HL-60 (cell line): ENCODE results near the gene SH3RF2.

Experiments used
- CTCF ChIP-seq: IDR thresholded peaks from one replicate; pipeline ENCODE4 v1.5.1; 2011; ENCODE audit warnings: low read length, control low read depth, inconsistent platforms; ENCODE audit not compliant: insufficient read depth
- POLR2AphosphoS5 ChIP-seq: IDR thresholded peaks from 2 replicates; pipeline ENCODE4 v1.6.1; 2012; ENCODE audit warnings: low read depth
- TF ChIP-seq, protein P1 (sequence below): IDR thresholded peaks from 2 replicates; pipeline ENCODE4 v1.6.1; 2012; ENCODE audit warnings: low read depth; ENCODE audit not compliant: insufficient replicate concordance

GRCh38 chr5:145968970-145969713, 32.8 kb downstream of the SH3RF2 start:
- no peak for TF ChIP-seq CTCF
- TF ChIP-seq POLR2AphosphoS5, result no peak
- TF ChIP-seq, protein P1, sequence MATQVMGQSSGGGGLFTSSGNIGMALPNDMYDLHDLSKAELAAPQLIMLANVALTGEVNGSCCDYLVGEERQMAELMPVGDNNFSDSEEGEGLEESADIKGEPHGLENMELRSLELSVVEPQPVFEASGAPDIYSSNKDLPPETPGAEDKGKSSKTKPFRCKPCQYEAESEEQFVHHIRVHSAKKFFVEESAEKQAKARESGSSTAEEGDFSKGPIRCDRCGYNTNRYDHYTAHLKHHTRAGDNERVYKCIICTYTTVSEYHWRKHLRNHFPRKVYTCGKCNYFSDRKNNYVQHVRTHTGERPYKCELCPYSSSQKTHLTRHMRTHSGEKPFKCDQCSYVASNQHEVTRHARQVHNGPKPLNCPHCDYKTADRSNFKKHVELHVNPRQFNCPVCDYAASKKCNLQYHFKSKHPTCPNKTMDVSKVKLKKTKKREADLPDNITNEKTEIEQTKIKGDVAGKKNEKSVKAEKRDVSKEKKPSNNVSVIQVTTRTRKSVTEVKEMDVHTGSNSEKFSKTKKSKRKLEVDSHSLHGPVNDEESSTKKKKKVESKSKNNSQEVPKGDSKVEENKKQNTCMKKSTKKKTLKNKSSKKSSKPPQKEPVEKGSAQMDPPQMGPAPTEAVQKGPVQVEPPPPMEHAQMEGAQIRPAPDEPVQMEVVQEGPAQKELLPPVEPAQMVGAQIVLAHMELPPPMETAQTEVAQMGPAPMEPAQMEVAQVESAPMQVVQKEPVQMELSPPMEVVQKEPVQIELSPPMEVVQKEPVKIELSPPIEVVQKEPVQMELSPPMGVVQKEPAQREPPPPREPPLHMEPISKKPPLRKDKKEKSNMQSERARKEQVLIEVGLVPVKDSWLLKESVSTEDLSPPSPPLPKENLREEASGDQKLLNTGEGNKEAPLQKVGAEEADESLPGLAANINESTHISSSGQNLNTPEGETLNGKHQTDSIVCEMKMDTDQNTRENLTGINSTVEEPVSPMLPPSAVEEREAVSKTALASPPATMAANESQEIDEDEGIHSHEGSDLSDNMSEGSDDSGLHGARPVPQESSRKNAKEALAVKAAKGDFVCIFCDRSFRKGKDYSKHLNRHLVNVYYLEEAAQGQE, result no peak
